Uterus (tissue), 2 donors: ENCODE results near the gene BCAR1.

Source experiments
- CTCF ChIP-seq, 4 experiments: fragments of 200-600 bp in 2 of 4; fragments of 450-650 bp in 2 of 4; sonication (generic) in 2 of 4; IDR thresholded peaks; one replicate each; pipeline ENCODE4 v1.5.1; 2016 to 2019; ENCODE audit warnings: antibody characterized with exemption in 4 of 4, mild to moderate bottlenecking in 2 of 4, moderate library complexity in 1 of 4
- POLR2A ChIP-seq, 2 donors: fragments of 450-650 bp; IDR thresholded peaks; one replicate each; pipeline ENCODE4 v1.6.1; 2016; ENCODE audit warnings: antibody characterized with exemption in 2 of 2, mild to moderate bottlenecking in 1 of 2, moderate library complexity in 1 of 2

- no peak for TF ChIP-seq CTCF (IDR thresholded peaks at IDR 0.05)
- TF ChIP-seq POLR2A (IDR thresholded peaks at IDR 0.05) = no peak
These were observed 21.9 kb upstream of the BCAR1 start for GRCh38 chr16:75273054-75273925.
